Nephron (organoid): ENCODE measurements around the gene ADAM23.

Source experiments
- H3K27ac Mint-ChIP-seq, 3 experiments: 2 replicates each; pipeline ENCODE4 v1.8.0; 2020; ENCODE audit warnings: mixed read lengths in 3 of 3, mild to moderate bottlenecking in 2 of 3, moderate library complexity in 1 of 3
- H3K27me3 Mint-ChIP-seq: 2 replicates; pipeline ENCODE4 v1.8.0; 2021; ENCODE audit warnings: low read depth, mild to moderate bottlenecking, moderate library complexity, mixed read lengths
- H3K36me3 Mint-ChIP-seq: 2 replicates; pipeline ENCODE4 v1.8.0; 2020; ENCODE audit warnings: low read depth, mixed read lengths
- H3K4me1 Mint-ChIP-seq: 2 replicates; pipeline ENCODE4 v1.8.0; 2020; ENCODE audit warnings: mixed read lengths
- H3K4me3 Mint-ChIP-seq, 3 experiments: 2 replicates each; pipeline ENCODE4 v1.8.0; 2020; ENCODE audit warnings: mild to moderate bottlenecking in 3 of 3, mixed read lengths in 3 of 3, moderate library complexity in 2 of 3
- H3K9me3 Mint-ChIP-seq: 2 replicates; pipeline ENCODE4 v1.8.0; 2020; ENCODE audit warnings: mixed read lengths
- CTCF ChIP-seq, 3 experiments: fragments of 200-600 bp; sonication (generic); IDR thresholded peaks; one replicate each; pipeline ENCODE4 v1.5.0; 2021; ENCODE audit warnings: antibody characterized with exemption in 3 of 3; ENCODE audit not compliant: unreplicated experiment in 3 of 3

ADAM23 gene

GRCh38 chr2:206527153-206527552 is 83.8 kb downstream of the ADAM23 start:
- peaks cover 13% of the 10 kb centered on the region for H3K4me1 Mint-ChIP-seq
- TF ChIP-seq CTCF (IDR thresholded peaks at IDR 0.05; ENCODE audit: unreplicated experiment in 3 of 3) = no peak
- no peak overlapping the region for H3K4me3 Mint-ChIP-seq
- H3K27ac Mint-ChIP-seq = no peak overlapping the region
- H3K27me3 Mint-ChIP-seq = no peaks in the 10 kb centered on the region
- H3K36me3 Mint-ChIP-seq = no peaks in the 10 kb centered on the region
- H3K9me3 Mint-ChIP-seq = no peaks in the 10 kb centered on the region

GRCh38 chr2:206530727-206531126 is 87.4 kb downstream of the ADAM23 start:
- no peak overlapping the region for H3K27ac Mint-ChIP-seq
- peaks cover 13% of the 10 kb centered on the region for H3K4me1 Mint-ChIP-seq
- H3K27me3 Mint-ChIP-seq = no peaks in the 10 kb centered on the region
- TF ChIP-seq CTCF (IDR thresholded peaks at IDR 0.05; ENCODE audit: unreplicated experiment in 3 of 3) = no peak
- no peaks in the 10 kb centered on the region for H3K9me3 Mint-ChIP-seq
- H3K4me3 Mint-ChIP-seq = no peak overlapping the region
- no peaks in the 10 kb centered on the region for H3K36me3 Mint-ChIP-seq

GRCh38 chr2:206531996-206532543 is 88.7 kb downstream of the ADAM23 start:
- no peaks in the 10 kb centered on the region for H3K27me3 Mint-ChIP-seq
- TF ChIP-seq CTCF (IDR thresholded peaks at IDR 0.05; ENCODE audit: unreplicated experiment in 3 of 3) = no peak
- H3K27ac Mint-ChIP-seq = no peak overlapping the region
- no peak overlapping the region for H3K4me3 Mint-ChIP-seq
- H3K4me1 Mint-ChIP-seq = peaks cover 13% of the 10 kb centered on the region
- no peaks in the 10 kb centered on the region for H3K36me3 Mint-ChIP-seq
- no peaks in the 10 kb centered on the region for H3K9me3 Mint-ChIP-seq

- Mint-ChIP-seq H3K4me1 (peaks cover 13% of the 10 kb centered on the region), H3K4me3 (no peak overlapping the region), H3K36me3 (no peaks in the 10 kb centered on the region), H3K9me3 (no peaks in the 10 kb centered on the region), H3K27ac (no peak overlapping the region), H3K27me3 (no peaks in the 10 kb centered on the region)
- no peak for TF ChIP-seq CTCF (IDR thresholded peaks at IDR 0.05; ENCODE audit: unreplicated experiment in 3 of 3)
Measured at GRCh38 chr2:206533977-206534376, 90.6 kb downstream of the ADAM23 start.

- Mint-ChIP-seq H3K4me3 (no peak overlapping the region), H3K27me3 (no peaks in the 10 kb centered on the region), H3K36me3 (no peaks in the 10 kb centered on the region), H3K9me3 (no peaks in the 10 kb centered on the region), H3K4me1 (peaks cover 13% of the 10 kb centered on the region), H3K27ac (no peak overlapping the region)
- no peak for TF ChIP-seq CTCF (IDR thresholded peaks at IDR 0.05; ENCODE audit: unreplicated experiment in 3 of 3)
Measured at GRCh38 chr2:206535260-206535986, 92.1 kb downstream of the ADAM23 start.

- Mint-ChIP-seq H3K27ac (no peak overlapping the region), H3K36me3 (no peaks in the 10 kb centered on the region), H3K4me3 (no peak overlapping the region), H3K9me3 (no peaks in the 10 kb centered on the region), H3K27me3 (no peaks in the 10 kb centered on the region), H3K4me1 (no peaks in the 10 kb centered on the region)
- TF ChIP-seq CTCF (IDR thresholded peaks at IDR 0.05; ENCODE audit: unreplicated experiment in 3 of 3) = no peak
Measured at GRCh38 chr2:206540757-206541156, 97.4 kb downstream of the ADAM23 start.
